Tibial artery (tissue), 4 donors: ENCODE measurements around the gene NFATC2IP.
"Not testable (repeated sequence)": the region's sequence is repeated elsewhere in the genome, so short reads cannot be mapped to it uniquely, and the experiment has no call there.

Source experiments
- DNase-seq, 2 donors: peaks; one replicate each; pipeline ENCODE4 v3.0.0-alpha.2; 2019
- H3K27ac ChIP-seq, 2 donors: fragments of 200-600 bp; sonication (generic) in 1 of 2; 1 replicate in 1 of 2; 2 replicates in 1 of 2; pipeline ENCODE4 v1.5.1; 2018 to 2019; ENCODE audit warnings: mild to moderate bottlenecking in 1 of 2
- H3K27me3 ChIP-seq, 2 donors: fragments of 200-600 bp; sonication (generic) in 1 of 2; one replicate each; pipeline versions ENCODE4 v1.5.1 to v1.6.0; 2016 to 2019
- H3K36me3 ChIP-seq, 3 donors: fragments of 200-600 bp; sonication (generic) in 2 of 3; one replicate each; pipeline ENCODE4 v1.5.1; 2016 to 2019; ENCODE audit warnings: mild to moderate bottlenecking in 2 of 3
- H3K4me1 ChIP-seq, 4 donors: fragments of 200-600 bp; sonication (generic) in 2 of 4; 1 replicate in 3 of 4; 2 replicates in 1 of 4; pipeline ENCODE4 v1.5.1; 2016 to 2019
- H3K4me3 ChIP-seq, 2 donors: fragments of 200-600 bp; sonication (generic) in 1 of 2; 1 replicate in 1 of 2; 2 replicates in 1 of 2; pipeline ENCODE4 v1.5.1; 2018 to 2019; ENCODE audit warnings: mild to moderate bottlenecking in 2 of 2
- H3K9me3 ChIP-seq, 3 donors: fragments of 200-600 bp; sonication (generic) in 1 of 3; one replicate each; pipeline ENCODE4 v1.5.1; 2016 to 2019
- intact Hi-C: fragments of 100-400 bp; cut with DNase I; formaldehyde crosslinking; loops from one replicate; pipeline ENCODE4 v1.15.0; 2023; ENCODE audit warnings: low total_unique reads
- TF ChIP-seq, protein P1 (sequence below), 2 experiments: fragments of 200-600 bp in 1 of 2; fragments of 450-650 bp in 1 of 2; IDR thresholded peaks; one replicate each; pipeline ENCODE4 v1.5.1; 2017 to 2019; ENCODE audit warnings: antibody characterized with exemption in 2 of 2, mild to moderate bottlenecking in 1 of 2, moderate library complexity in 1 of 2

The NFATC2IP gene

GRCh38 chr16:28998837-28999236, 48.1 kb downstream of the NFATC2IP start:
- Histone ChIP-seq H3K9me3 (no peaks in the 10 kb centered on the region), H3K27ac (no peak overlapping the region), H3K4me1 (no peaks in the 10 kb centered on the region), H3K27me3 (peaks cover 0 to 3% of the 10 kb centered on the region in 2 donors), H3K4me3 (no peak overlapping the region), H3K36me3 (no peaks in the 10 kb centered on the region)
- TF ChIP-seq, protein P1, sequence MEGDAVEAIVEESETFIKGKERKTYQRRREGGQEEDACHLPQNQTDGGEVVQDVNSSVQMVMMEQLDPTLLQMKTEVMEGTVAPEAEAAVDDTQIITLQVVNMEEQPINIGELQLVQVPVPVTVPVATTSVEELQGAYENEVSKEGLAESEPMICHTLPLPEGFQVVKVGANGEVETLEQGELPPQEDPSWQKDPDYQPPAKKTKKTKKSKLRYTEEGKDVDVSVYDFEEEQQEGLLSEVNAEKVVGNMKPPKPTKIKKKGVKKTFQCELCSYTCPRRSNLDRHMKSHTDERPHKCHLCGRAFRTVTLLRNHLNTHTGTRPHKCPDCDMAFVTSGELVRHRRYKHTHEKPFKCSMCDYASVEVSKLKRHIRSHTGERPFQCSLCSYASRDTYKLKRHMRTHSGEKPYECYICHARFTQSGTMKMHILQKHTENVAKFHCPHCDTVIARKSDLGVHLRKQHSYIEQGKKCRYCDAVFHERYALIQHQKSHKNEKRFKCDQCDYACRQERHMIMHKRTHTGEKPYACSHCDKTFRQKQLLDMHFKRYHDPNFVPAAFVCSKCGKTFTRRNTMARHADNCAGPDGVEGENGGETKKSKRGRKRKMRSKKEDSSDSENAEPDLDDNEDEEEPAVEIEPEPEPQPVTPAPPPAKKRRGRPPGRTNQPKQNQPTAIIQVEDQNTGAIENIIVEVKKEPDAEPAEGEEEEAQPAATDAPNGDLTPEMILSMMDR (IDR thresholded peaks at IDR 0.05) = no peak
- no peak for DNase-seq
- intact Hi-C loops = no loop called here

DNA sequence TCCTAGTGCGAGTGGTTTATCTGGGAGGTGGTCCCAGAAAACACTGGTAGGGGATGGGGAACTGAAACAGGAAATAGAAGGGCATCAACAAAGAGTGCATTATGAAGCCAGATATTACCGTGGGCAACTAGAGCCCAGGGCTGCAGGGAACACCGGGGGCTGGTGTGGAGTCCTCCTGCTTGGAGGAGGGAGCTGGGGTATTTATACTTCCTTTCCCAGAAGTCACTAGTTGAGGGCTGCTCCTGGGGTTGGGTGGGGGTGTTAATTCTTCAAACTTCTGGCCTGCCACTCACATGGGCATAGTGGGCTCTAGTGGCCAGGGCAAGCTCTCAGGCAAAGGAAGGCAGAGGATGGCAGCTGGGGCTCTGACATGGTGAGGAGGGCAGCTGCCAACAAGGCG, 48.8 kb downstream of the NFATC2IP start:
- TF ChIP-seq, protein P1 (IDR thresholded peaks at IDR 0.05) = no peak
- Histone ChIP-seq H3K4me1 (no peaks in the 10 kb centered on the region), H3K4me3 (no peak overlapping the region), H3K27ac (no peak overlapping the region), H3K36me3 (no peaks in the 10 kb centered on the region), H3K9me3 (no peaks in the 10 kb centered on the region), H3K27me3 (peaks cover 0 to 3% of the 10 kb centered on the region in 2 donors)
- intact Hi-C loops = no loop called here
- DNase-seq = no peak

- Histone ChIP-seq H3K4me3 (no peak overlapping the region), H3K27me3 (peaks cover 0 to 3% of the 10 kb centered on the region in 2 donors), H3K4me1 (no peaks in the 10 kb centered on the region), H3K36me3 (no peaks in the 10 kb centered on the region), H3K27ac (no peak overlapping the region), H3K9me3 (no peaks in the 10 kb centered on the region)
- no peak for DNase-seq
- intact Hi-C loops = no loop called here
- TF ChIP-seq, protein P1 (IDR thresholded peaks at IDR 0.05) = no peak
Observed at GRCh38 chr16:29000019-29000418, 49.3 kb downstream of the NFATC2IP start.

- intact Hi-C loops, DNase-seq: not testable (repeated sequence)
Observed at GRCh38 chr16:29004496-29005139, 53.9 kb downstream of the NFATC2IP start.

GRCh38 chr16:29007730-29008593, 57.2 kb downstream of the NFATC2IP start:
- intact Hi-C loops = no loop called here
- Histone ChIP-seq H3K9me3 (no peaks in the 10 kb centered on the region), H3K36me3 (no peaks in the 10 kb centered on the region), H3K4me3 (no peak overlapping the region), H3K27me3 (peaks cover 0 to 9% of the 10 kb centered on the region in 2 donors), H3K27ac (no peak overlapping the region), H3K4me1 (no peaks in the 10 kb centered on the region)
- DNase-seq = no peak
- TF ChIP-seq, protein P1 (IDR thresholded peaks at IDR 0.05) = no peak

More at GRCh38 chr16:29004496-29005139, 53.9 kb downstream of the NFATC2IP start:
- H3K4me1 ChIP-seq, H3K27me3 ChIP-seq, H3K9me3 ChIP-seq, H3K36me3 ChIP-seq, H3K27ac ChIP-seq, H3K4me3 ChIP-seq: not testable (repeated sequence)
